ENCODE measurements around the gene AVL9. TPM values are rescaled to one million over a fixed set of nuclear protein-coding genes. Genes with fewer than 3 reads are reported as not detected.

AVL9 gene
- total and polyA plus RNA-seq, 2 donors (not counting 1 experiment from before 2014, with no cell fraction given): 15.4 to 48.0 TPM

DNA sequence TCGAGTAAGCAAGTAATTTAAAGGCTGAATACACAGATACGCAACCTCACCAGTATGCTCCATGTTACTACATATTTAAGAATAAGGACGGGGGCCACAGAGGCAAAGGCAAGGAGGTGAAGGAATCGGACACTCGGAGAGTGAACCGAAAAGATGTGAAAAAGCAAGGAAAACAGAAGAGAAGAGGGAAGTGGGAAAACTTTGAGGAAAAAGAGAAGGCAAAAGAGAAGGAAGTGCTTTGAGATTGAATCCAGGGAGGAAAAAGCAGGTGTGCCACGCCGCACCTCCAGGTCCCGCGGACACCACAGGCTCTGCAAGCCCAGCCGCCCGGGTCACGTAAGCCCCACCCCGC is 367 bp upstream of the AVL9 start:
- H3K27ac Mint-ChIP-seq: peak overlapping the region; percentile 80
- H3K36me3 ChIP-seq (replicated peaks in 1 of 2; ENCODE audit: control extremely low read depth in 1 of 2, control insufficient read depth in 1 of 2, extremely low read depth in 1 of 2, insufficient read depth in 2 of 2, low read length in 1 of 2): no peaks in the 10 kb centered on the region
- DNase-seq (no peak), ATAC-seq (ENCODE audit: low read depth) (no peak)
- H3K9ac ChIP-seq (ENCODE audit: low read length): peak overlapping the region; percentile 85
- H3K4me2 ChIP-seq (replicated peaks; ENCODE audit: low read depth, low read length, poor library complexity, severe bottlenecking): peak overlapping the region; percentile 99
- H3K9me3 ChIP-seq (ENCODE audit: control extremely low read depth in 1 of 3, control insufficient read depth in 2 of 3, insufficient read depth in 1 of 3, low read length in 2 of 3): no peaks in the 10 kb centered on the region
- TF ChIP-seq, protein P1, sequence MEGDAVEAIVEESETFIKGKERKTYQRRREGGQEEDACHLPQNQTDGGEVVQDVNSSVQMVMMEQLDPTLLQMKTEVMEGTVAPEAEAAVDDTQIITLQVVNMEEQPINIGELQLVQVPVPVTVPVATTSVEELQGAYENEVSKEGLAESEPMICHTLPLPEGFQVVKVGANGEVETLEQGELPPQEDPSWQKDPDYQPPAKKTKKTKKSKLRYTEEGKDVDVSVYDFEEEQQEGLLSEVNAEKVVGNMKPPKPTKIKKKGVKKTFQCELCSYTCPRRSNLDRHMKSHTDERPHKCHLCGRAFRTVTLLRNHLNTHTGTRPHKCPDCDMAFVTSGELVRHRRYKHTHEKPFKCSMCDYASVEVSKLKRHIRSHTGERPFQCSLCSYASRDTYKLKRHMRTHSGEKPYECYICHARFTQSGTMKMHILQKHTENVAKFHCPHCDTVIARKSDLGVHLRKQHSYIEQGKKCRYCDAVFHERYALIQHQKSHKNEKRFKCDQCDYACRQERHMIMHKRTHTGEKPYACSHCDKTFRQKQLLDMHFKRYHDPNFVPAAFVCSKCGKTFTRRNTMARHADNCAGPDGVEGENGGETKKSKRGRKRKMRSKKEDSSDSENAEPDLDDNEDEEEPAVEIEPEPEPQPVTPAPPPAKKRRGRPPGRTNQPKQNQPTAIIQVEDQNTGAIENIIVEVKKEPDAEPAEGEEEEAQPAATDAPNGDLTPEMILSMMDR (IDR thresholded peaks at IDR 0.05): no peak
- no peak for TF ChIP-seq EZH2 (IDR thresholded peaks at IDR 0.05; ENCODE audit: borderline replicate concordance, insufficient read depth, low read depth, low read length, poor library complexity, severe bottlenecking)
- H3K27me3 ChIP-seq (replicated peaks in 1 of 4; ENCODE audit: control extremely low read depth in 1 of 4, control insufficient read depth in 3 of 4, insufficient read depth in 4 of 4, low read length in 3 of 4): no peaks in the 10 kb centered on the region
- peak overlapping the region; percentile 84 for H3K4me3 Mint-ChIP-seq
- intact Hi-C loops (cut with micrococcal nuclease): loop anchor here (1.0 to 10.0 kb wide), 6 partner anchors 57 to 1900 kb away; partner anchors contain the start of genes BBS9, GARS1 and NT5C3A
- H4K20me1 ChIP-seq (ENCODE audit: control insufficient read depth, insufficient read depth, low read length, poor library complexity, severe bottlenecking): peaks cover 15% of the 10 kb centered on the region
- peak overlapping the region; percentile 57 to 81 for H3K27ac ChIP-seq (ENCODE audit: low read length in 2 of 2)
- peaks cover 37% of the 10 kb centered on the region for H3K4me1 Mint-ChIP-seq
- peak overlapping the region; percentile 100 for H2AFZ ChIP-seq (ENCODE audit: insufficient read depth, low read depth, low read length, poor library complexity, severe bottlenecking)
- H3K4me1 ChIP-seq (ENCODE audit: control insufficient read depth in 2 of 2, insufficient read depth in 2 of 2, low read length in 2 of 2): peaks cover 15% of the 10 kb centered on the region in 2 donors
- peaks cover 48% of the 10 kb centered on the region for H3K79me2 ChIP-seq (ENCODE audit: control insufficient read depth, insufficient read depth, low read length)
- 0% methylated on average over 3 of the region's 14 CpGs for WGBS (ENCODE audit: insufficient coverage)
- H3K4me3 ChIP-seq (ENCODE audit: control extremely low read depth in 1 of 5, extremely low read depth in 1 of 5, insufficient read depth in 1 of 5, low read depth in 2 of 5, low read length in 4 of 5): peak overlapping the region; percentile 52 to 97 (median 91)
- no peaks in the 10 kb centered on the region for H3K9me3 Mint-ChIP-seq (ENCODE audit: insufficient read depth)
- ChIA-PET POLR2A (interaction anchor here (0.9 kb wide), 1 partner anchor 568 kb away, joined by 7 read pairs; the partner anchor contains the start of gene NT5C3A), CTCF (interaction anchor here (1.4 kb wide), 1 partner anchor 398 kb away, joined by 3 read pairs; no protein-coding TSS in a partner anchor)
- H3K27me3 Mint-ChIP-seq: no peaks in the 10 kb centered on the region

DNA sequence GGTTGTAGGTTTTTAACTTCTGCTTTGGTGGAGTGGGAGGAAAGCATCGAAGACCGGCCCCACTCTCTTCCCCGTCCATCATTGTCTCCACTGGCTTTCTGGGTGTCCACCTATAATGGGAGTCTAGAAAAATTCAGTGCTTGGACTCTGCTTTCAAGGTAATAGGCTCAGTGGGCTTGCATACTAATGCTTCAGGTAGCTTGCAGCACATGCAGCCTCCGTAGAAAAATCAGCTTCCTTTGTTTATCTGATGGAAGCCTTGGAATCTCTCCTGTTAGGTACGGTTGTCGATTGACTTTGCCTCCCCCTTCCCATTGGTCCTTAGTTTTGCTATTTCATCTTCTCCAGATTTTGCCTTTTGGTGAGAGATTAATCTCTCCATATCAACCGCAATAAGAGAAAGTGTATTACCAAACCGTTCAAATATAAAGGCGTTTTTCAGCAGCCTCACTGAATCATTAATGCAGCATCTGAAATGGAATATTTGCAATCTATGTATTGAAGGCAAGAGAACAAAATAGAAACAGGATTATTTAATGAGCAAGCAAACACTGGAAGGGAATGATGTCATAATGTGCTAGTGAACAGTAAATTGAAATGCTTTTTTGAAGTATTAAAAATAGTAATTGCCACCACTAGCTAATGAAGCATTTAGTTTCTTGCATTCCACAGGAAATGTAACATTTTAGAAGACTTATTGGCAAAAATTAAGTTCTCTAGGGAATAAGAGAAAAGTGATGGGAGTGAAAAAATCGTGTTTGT is 944 bp downstream of the AVL9 start:
- Histone ChIP-seq H3K27me3 (replicated peaks in 1 of 4; ENCODE audit: control extremely low read depth in 1 of 4, control insufficient read depth in 3 of 4, insufficient read depth in 4 of 4, low read length in 3 of 4) (no peaks in the 10 kb centered on the region), H3K4me1 (ENCODE audit: control insufficient read depth in 2 of 2, insufficient read depth in 2 of 2, low read length in 2 of 2) (peaks cover 21 to 23% of the 10 kb centered on the region in 2 donors), H2AFZ (ENCODE audit: insufficient read depth, low read depth, low read length, poor library complexity, severe bottlenecking) (peak overlapping the region; percentile 87), H3K4me3 (ENCODE audit: control extremely low read depth in 1 of 5, extremely low read depth in 1 of 5, insufficient read depth in 1 of 5, low read depth in 2 of 5, low read length in 4 of 5) (peak overlapping the region; percentile 65 to 91 (median 90)), H3K4me2 (replicated peaks; ENCODE audit: low read depth, low read length, poor library complexity, severe bottlenecking) (peak overlapping the region; percentile 99), H3K9me3 (ENCODE audit: control extremely low read depth in 1 of 3, control insufficient read depth in 2 of 3, insufficient read depth in 1 of 3, low read length in 2 of 3) (no peaks in the 10 kb centered on the region), H3K27ac (ENCODE audit: low read length in 2 of 2) (peak overlapping the region; percentile 85 to 98), H3K9ac (ENCODE audit: low read length) (peak overlapping the region; percentile 85), H3K79me2 (ENCODE audit: control insufficient read depth, insufficient read depth, low read length) (peaks cover 56% of the 10 kb centered on the region), H4K20me1 (ENCODE audit: control insufficient read depth, insufficient read depth, low read length, poor library complexity, severe bottlenecking) (peaks cover 23% of the 10 kb centered on the region), H3K36me3 (replicated peaks in 1 of 2; ENCODE audit: control extremely low read depth in 1 of 2, control insufficient read depth in 1 of 2, extremely low read depth in 1 of 2, insufficient read depth in 2 of 2, low read length in 1 of 2) (no peaks in the 10 kb centered on the region)
- WGBS (ENCODE audit: insufficient coverage): no CpG with 5 or more reads among the region's 10 CpGs
- Mint-ChIP-seq H3K9me3 (ENCODE audit: insufficient read depth) (no peaks in the 10 kb centered on the region), H3K27me3 (no peaks in the 10 kb centered on the region), H3K27ac (peak overlapping the region; percentile 96), H3K4me3 (peak overlapping the region; percentile 84), H3K4me1 (peaks cover 40% of the 10 kb centered on the region)
- intact Hi-C loops (cut with micrococcal nuclease): loop anchor here (5.0 to 10.0 kb wide), 4 partner anchors 56 to 1901 kb away; partner anchors contain the start of gene GARS1
- no peak for TF ChIP-seq EZH2 (IDR thresholded peaks at IDR 0.05; ENCODE audit: borderline replicate concordance, insufficient read depth, low read depth, low read length, poor library complexity, severe bottlenecking)
- TF ChIP-seq, protein P1 (IDR thresholded peaks at IDR 0.05): no peak
- CTCF ChIA-PET: interaction anchor here (1.4 kb wide), 1 partner anchor 397 kb away, joined by 3 read pairs; no protein-coding TSS in a partner anchor
- DNase-seq (no peak), ATAC-seq (ENCODE audit: low read depth) (no peak)
- POLR2A ChIA-PET: interaction anchor here (0.6 to 1.1 kb wide), 2 partner anchors 23 to 613 kb away, joined by 3 to 12 read pairs; partner anchors contain the start of gene RP9
